ENCODE measurements around the gene LACTB.

LACTB gene

GRCh38 chr15:63121382-63122001 lies at the start of gene LACTB:
LACTB (plus strand) TSS chr15:63121861; CDS start chr15:63121872, 11 bp downstream.
- no peak within 1 kb of the TSS for H3K27ac ChIP-seq (ENCODE audit: low read length)
- H3K9me3 ChIP-seq (ENCODE audit: control insufficient read depth, insufficient read depth, low read length): no peaks in the 10 kb centered on the region
- no peaks in the 10 kb centered on the region for H3K27me3 ChIP-seq (ENCODE audit: control insufficient read depth, insufficient read depth, low read length)
- no peaks in the 10 kb centered on the region for H3K36me3 ChIP-seq (ENCODE audit: control insufficient read depth, insufficient read depth, low read length)
- no CpG with 5 or more reads among the region's 40 CpGs for WGBS (ENCODE audit: insufficient coverage, insufficient read length)
- peak within 1 kb of the TSS; percentile 85 for H3K4me3 ChIP-seq (ENCODE audit: low read length)
- H3K4me1 ChIP-seq (ENCODE audit: control insufficient read depth, insufficient read depth, low read length): no peaks in the 10 kb centered on the region
- peak; percentile 72 for DNase-seq (ENCODE audit: low read depth, low spot score)

GRCh38 chr15:63072023-63072650 lies 49.5 kb upstream of the LACTB start:
- WGBS (ENCODE audit: insufficient coverage, insufficient read length): no CpG with 5 or more reads among the region's 3 CpGs
- DNase-seq (ENCODE audit: low read depth, low spot score): no peak
- Histone ChIP-seq H3K27me3 (ENCODE audit: control insufficient read depth, insufficient read depth, low read length) (no peaks in the 10 kb centered on the region), H3K27ac (ENCODE audit: low read length) (no peak overlapping the region), H3K36me3 (ENCODE audit: control insufficient read depth, insufficient read depth, low read length) (peaks cover 19% of the 10 kb centered on the region; the same call in 1 of the 2 replicates), H3K4me1 (ENCODE audit: control insufficient read depth, insufficient read depth, low read length) (peaks cover 6% of the 10 kb centered on the region; the same call in 1 of the 2 replicates), H3K9me3 (ENCODE audit: control insufficient read depth, insufficient read depth, low read length) (no peaks in the 10 kb centered on the region), H3K4me3 (ENCODE audit: low read length) (no peak overlapping the region)

- Histone ChIP-seq H3K27ac (ENCODE audit: low read length) (no peak overlapping the region), H3K4me1 (ENCODE audit: control insufficient read depth, insufficient read depth, low read length) (peaks cover 7% of the 10 kb centered on the region; the same call in 1 of the 2 replicates), H3K9me3 (ENCODE audit: control insufficient read depth, insufficient read depth, low read length) (no peaks in the 10 kb centered on the region), H3K36me3 (ENCODE audit: control insufficient read depth, insufficient read depth, low read length) (peaks cover 13% of the 10 kb centered on the region; the same call in 1 of the 2 replicates), H3K27me3 (ENCODE audit: control insufficient read depth, insufficient read depth, low read length) (no peaks in the 10 kb centered on the region), H3K4me3 (ENCODE audit: low read length) (no peak overlapping the region)
- WGBS (ENCODE audit: insufficient coverage, insufficient read length): no CpG with 5 or more reads among the region's 9 CpGs
- DNase-seq (ENCODE audit: low read depth, low spot score): no peak
These were observed 48.8 kb upstream of the LACTB start for GRCh38 chr15:63072809-63073277.

GRCh38 chr15:63073497-63074172 lies 48.0 kb upstream of the LACTB start:
- DNase-seq (ENCODE audit: low read depth, low spot score): no peak
- H3K9me3 ChIP-seq (ENCODE audit: control insufficient read depth, insufficient read depth, low read length): no peaks in the 10 kb centered on the region
- no peak overlapping the region for H3K27ac ChIP-seq (ENCODE audit: low read length)
- WGBS (ENCODE audit: insufficient coverage, insufficient read length): no CpG with 5 or more reads among the region's 9 CpGs
- H3K27me3 ChIP-seq (ENCODE audit: control insufficient read depth, insufficient read depth, low read length): no peaks in the 10 kb centered on the region
- peaks cover 5% of the 10 kb centered on the region; the same call in 1 of the 2 replicates for H3K36me3 ChIP-seq (ENCODE audit: control insufficient read depth, insufficient read depth, low read length)
- H3K4me3 ChIP-seq (ENCODE audit: low read length): no peak overlapping the region
- peaks cover 7% of the 10 kb centered on the region; the same call in 1 of the 2 replicates for H3K4me1 ChIP-seq (ENCODE audit: control insufficient read depth, insufficient read depth, low read length)

- Histone ChIP-seq H3K4me3 (ENCODE audit: low read length) (no peak overlapping the region), H3K27ac (ENCODE audit: low read length) (peak overlapping the region; percentile 49), H3K36me3 (ENCODE audit: control insufficient read depth, insufficient read depth, low read length) (peaks cover 5% of the 10 kb centered on the region; the same call in 1 of the 2 replicates), H3K27me3 (ENCODE audit: control insufficient read depth, insufficient read depth, low read length) (no peaks in the 10 kb centered on the region), H3K9me3 (ENCODE audit: control insufficient read depth, insufficient read depth, low read length) (no peaks in the 10 kb centered on the region), H3K4me1 (ENCODE audit: control insufficient read depth, insufficient read depth, low read length) (peaks cover 6% of the 10 kb centered on the region; the same call in 1 of the 2 replicates)
- no CpG with 5 or more reads among the region's 17 CpGs for WGBS (ENCODE audit: insufficient coverage, insufficient read length)
- no peak for DNase-seq (ENCODE audit: low read depth, low spot score)
These were observed 46.4 kb upstream of the LACTB start for GRCh38 chr15:63075015-63075983.

- Histone ChIP-seq H3K27ac (ENCODE audit: low read length) (peak overlapping the region; percentile 16), H3K4me1 (ENCODE audit: control insufficient read depth, insufficient read depth, low read length) (peaks cover 8% of the 10 kb centered on the region; the same call in 1 of the 2 replicates), H3K4me3 (ENCODE audit: low read length) (no peak overlapping the region), H3K36me3 (ENCODE audit: control insufficient read depth, insufficient read depth, low read length) (peaks cover 2% of the 10 kb centered on the region; the same call in 1 of the 2 replicates), H3K9me3 (ENCODE audit: control insufficient read depth, insufficient read depth, low read length) (no peaks in the 10 kb centered on the region), H3K27me3 (ENCODE audit: control insufficient read depth, insufficient read depth, low read length) (no peaks in the 10 kb centered on the region)
- DNase-seq (ENCODE audit: low read depth, low spot score): no peak
- WGBS (ENCODE audit: insufficient coverage, insufficient read length): no CpG with 5 or more reads among the region's 12 CpGs
These were observed 45.5 kb upstream of the LACTB start for GRCh38 chr15:63075984-63076713.

- no peak overlapping the region for H3K27ac ChIP-seq (ENCODE audit: low read length)
- H3K4me3 ChIP-seq (ENCODE audit: low read length): no peak overlapping the region
- H3K4me1 ChIP-seq (ENCODE audit: control insufficient read depth, insufficient read depth, low read length): peaks cover 8% of the 10 kb centered on the region; the same call in 1 of the 2 replicates
- WGBS (ENCODE audit: insufficient coverage, insufficient read length): no CpG with 5 or more reads among the region's 4 CpGs
- no peaks in the 10 kb centered on the region for H3K9me3 ChIP-seq (ENCODE audit: control insufficient read depth, insufficient read depth, low read length)
- H3K36me3 ChIP-seq (ENCODE audit: control insufficient read depth, insufficient read depth, low read length): no peaks in the 10 kb centered on the region
- H3K27me3 ChIP-seq (ENCODE audit: control insufficient read depth, insufficient read depth, low read length): no peaks in the 10 kb centered on the region
- DNase-seq (ENCODE audit: low read depth, low spot score): peak; percentile 71
These were observed 45.0 kb upstream of the LACTB start for GRCh38 chr15:63076714-63077046.

GRCh38 chr15:63077952-63078351 lies 43.7 kb upstream of the LACTB start:
- H3K9me3 ChIP-seq (ENCODE audit: control insufficient read depth, insufficient read depth, low read length): no peaks in the 10 kb centered on the region
- no CpG with 5 or more reads among the region's 6 CpGs for WGBS (ENCODE audit: insufficient coverage, insufficient read length)
- peaks cover 13% of the 10 kb centered on the region; the same call in 1 of the 2 replicates for H3K4me1 ChIP-seq (ENCODE audit: control insufficient read depth, insufficient read depth, low read length)
- no peak overlapping the region for H3K27ac ChIP-seq (ENCODE audit: low read length)
- no peak overlapping the region for H3K4me3 ChIP-seq (ENCODE audit: low read length)
- DNase-seq (ENCODE audit: low read depth, low spot score): no peak
- no peaks in the 10 kb centered on the region for H3K27me3 ChIP-seq (ENCODE audit: control insufficient read depth, insufficient read depth, low read length)
- H3K36me3 ChIP-seq (ENCODE audit: control insufficient read depth, insufficient read depth, low read length): no peaks in the 10 kb centered on the region

GRCh38 chr15:63079947-63080626 lies 41.6 kb upstream of the LACTB start:
- Histone ChIP-seq H3K27me3 (ENCODE audit: control insufficient read depth, insufficient read depth, low read length) (no peaks in the 10 kb centered on the region), H3K4me1 (ENCODE audit: control insufficient read depth, insufficient read depth, low read length) (peaks cover 16% of the 10 kb centered on the region), H3K9me3 (ENCODE audit: control insufficient read depth, insufficient read depth, low read length) (no peaks in the 10 kb centered on the region), H3K4me3 (ENCODE audit: low read length) (no peak overlapping the region), H3K27ac (ENCODE audit: low read length) (no peak overlapping the region), H3K36me3 (ENCODE audit: control insufficient read depth, insufficient read depth, low read length) (no peaks in the 10 kb centered on the region)
- WGBS (ENCODE audit: insufficient coverage, insufficient read length): no CpG with 5 or more reads among the region's 13 CpGs
- DNase-seq (ENCODE audit: low read depth, low spot score): no peak

Data from iPS DF 6.9 (cell line).